GM04503 (cell line): ENCODE results near the gene APOB.
A peak's percentile ranks its signal among the peaks of the same experiment; 100 is the strongest.

Experiments used
- DNase-seq: peaks from one replicate; pipeline ENCODE4 v3.0.0-alpha.2; 2012; ENCODE audit warnings: low read depth

The APOB gene

DNA sequence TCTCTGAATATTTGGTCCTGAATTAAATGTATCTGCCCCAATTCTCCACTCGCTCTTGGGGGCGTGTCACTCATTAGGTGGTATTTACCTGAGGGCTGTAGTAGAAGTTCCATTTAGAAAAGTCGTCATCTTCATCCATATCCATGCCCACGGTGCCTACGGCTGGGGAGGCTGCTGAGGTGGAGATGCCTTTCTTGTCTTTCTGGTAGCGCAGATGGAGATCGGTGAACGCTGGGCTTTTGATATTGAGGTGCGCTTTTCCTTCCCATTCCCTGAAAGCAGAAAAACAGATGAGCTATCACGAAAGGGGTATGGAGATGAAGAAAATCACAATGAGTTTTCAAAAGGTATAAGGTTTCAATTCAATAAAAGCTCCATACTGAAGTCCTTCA is 39.7 kb downstream of the APOB start:
- no peak for DNase-seq

DNA sequence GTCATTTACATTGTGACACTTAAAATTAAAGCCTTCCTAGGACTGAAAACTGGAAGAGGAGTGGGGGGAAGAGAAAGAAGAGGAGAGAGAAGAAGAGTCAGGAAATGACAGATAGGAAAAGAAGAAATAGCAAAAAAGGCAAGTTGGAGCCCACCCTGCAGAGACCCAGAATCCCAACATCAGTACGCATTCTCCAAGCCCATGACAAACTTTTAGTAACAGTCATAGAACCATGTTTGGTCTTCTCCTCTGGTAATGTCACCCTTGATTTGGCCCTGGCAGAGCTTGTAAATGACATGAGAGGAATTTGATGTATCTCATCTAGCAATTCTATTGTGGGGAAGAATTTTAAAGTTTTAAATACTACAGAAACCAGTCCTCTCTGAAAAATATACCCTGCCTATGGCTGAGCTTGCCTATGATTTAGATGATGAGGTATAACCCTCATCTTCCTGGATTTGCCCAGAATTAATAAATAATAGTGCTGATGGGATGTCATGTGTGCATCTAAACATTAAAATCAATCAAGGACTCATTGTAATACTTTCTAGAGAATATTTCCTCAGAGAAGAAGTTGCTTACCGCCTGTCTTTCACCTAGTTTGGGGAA is 40.2 kb downstream of the APOB start:
- no peak for DNase-seq

DNA sequence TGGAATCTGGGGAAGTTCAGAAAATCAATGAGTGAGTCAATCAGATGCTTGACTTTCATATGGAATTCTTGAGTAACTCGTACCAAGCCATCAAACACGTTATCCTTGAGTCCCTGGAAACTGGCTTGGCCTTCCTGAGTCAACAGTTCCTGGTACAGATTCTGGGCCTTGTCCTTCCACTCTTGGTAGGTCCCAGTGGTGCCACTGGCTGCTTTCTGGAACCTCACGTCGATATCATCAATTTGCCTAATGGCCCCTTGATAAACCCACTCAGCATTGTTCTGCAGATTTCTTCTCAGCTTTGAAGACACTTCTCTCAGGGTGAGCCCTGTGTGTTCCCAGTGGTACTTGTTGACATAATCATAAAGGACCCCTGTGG is 41.1 kb downstream of the APOB start:
- DNase-seq = no peak

DNA sequence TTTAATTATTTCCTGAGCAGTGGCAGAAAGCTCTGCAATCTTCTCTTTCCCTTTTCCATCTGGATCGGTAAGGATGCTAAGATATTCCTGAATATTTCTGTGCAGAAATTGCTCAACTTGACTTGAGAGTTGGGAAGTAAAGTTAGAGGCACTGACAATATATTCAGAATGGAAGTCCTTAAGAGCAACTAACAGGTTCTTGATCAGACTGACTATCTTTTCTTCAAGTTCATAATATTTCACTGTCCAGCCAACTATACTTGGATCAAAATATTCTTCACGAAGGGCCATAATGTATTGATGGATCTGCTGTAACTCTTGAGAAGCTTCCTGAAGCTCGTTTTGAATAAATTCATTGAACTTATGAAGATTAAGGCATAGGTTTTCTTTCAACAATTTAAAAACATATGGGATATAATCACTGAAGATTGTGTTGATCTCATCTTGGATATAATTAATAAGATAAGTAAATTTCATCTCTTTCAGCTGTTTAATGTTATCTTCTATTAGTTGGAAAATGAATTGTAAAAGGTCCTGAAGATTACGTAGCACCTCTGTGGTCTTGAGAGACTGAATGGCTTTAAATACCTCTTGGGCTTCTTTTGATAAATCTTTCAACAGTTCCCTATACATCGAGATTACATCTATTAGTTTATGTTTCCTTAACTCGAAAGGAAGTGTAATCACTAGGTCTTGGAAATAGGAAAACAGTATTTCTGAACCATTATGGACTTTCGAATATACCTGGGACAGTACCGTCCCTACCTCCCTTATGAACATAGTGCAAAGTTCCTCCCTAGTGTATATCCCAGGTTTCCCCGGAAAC is 41.7 kb downstream of the APOB start:
- DNase-seq = no peak

DNA sequence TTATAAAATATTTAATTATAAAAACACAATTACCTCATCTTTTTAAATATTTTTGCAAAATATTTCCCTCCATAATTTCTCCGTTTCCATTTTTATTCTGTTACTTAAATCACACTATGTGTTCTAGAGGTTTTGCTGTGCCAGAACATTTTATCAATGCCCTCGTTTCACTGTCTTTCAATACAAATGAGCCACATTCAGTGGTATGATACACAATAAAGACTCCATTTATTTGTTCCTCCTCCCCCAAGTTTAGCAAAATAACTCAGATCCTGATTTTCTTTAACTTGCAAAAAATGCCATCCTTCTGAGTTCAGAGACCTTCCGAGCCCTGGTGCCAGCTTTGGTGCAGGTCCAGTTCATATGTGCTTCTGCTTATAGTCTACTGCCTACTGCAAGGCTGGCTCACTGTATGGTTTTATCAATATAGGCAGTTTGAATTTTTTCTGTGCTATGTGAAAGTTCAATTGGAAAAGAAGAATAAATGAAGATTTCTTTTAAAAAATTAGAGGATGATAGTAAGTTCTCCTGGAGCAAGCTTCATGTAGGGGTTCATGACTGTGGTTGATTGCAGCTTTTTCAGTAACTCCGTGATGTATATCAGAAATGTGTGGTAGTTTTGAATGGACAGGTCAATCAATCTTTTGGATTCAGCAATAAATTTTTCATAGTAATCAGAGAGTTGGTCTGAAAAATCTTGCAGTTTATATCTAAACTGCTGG is 42.5 kb downstream of the APOB start:
- no peak for DNase-seq

DNA sequence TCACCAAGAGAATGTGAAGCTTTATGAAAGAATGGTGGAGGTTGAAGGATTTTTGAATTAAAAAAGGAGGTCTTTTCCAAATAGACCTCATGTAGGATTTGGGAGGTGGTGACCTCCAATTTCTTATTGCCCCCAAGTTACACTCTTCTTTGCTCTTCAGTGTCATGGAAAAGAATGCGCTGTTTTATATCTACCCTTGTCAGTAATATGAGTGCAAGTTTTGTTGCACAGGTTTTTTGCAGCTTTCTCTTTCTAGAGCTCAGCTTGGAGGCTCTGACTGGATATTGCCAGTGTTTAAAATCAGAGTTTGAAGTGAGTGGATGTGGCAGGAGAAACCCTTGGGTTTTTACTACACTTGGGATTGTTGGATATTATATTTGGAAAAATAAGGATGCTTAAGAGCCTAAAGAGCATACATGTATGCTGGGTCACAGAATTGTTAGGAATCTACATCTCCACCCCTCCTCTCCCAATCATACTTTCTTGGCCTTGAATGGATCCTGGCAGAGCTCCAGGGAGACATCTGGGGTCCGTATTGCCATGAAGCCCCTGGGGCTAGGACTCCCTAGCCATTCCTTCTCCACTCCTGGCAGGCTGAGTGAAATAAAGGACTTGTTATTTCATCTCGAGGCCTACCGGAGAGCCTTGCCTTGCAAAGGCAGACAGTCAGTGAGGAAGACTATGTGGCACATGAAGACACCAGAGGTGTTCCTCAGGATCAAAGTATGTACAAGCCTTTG is 43.8 kb downstream of the APOB start:
- no peak for DNase-seq

DNA sequence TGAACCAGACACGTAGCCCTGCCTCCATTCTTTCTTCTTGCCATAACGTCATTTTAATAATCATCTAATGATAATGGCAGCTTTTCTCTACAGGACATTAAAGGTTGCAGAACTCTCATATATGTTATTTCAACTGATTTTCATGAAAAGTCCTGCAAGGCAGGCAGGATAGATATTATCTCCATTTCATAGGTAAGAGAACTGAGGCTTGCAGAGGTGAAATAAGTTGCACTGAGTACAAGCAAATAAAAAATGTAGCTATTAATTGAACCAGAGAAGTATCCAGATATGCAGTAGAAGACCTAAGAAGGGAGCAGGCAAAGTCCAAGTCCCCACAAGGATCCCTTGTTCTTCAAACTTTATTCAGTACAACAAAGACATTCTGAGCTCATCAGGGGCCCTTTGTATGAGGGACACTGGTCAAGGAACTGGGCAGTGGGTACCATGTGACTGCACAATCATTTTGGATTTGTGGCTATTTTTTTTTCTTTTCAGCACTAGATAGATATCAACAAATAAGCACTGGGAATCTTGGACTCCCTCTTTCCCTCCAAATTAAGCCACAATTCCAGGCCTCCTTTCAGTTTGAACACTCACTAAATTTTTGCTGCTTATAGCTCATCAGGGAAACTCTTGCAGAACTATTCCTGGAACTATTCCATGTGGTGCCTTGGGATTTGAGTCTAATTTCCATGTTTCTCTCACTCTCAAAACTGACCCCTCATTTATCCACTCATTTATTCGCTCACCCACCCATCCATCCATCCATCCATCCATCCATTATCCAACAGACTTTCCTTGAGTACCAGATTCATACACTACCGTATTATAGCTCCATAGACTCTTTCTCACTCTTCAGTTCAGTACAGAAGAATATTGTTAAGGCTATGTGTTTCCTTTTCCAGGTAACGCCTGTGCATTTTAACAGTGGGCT is 44.6 kb downstream of the APOB start:
- DNase-seq = no peak

DNA sequence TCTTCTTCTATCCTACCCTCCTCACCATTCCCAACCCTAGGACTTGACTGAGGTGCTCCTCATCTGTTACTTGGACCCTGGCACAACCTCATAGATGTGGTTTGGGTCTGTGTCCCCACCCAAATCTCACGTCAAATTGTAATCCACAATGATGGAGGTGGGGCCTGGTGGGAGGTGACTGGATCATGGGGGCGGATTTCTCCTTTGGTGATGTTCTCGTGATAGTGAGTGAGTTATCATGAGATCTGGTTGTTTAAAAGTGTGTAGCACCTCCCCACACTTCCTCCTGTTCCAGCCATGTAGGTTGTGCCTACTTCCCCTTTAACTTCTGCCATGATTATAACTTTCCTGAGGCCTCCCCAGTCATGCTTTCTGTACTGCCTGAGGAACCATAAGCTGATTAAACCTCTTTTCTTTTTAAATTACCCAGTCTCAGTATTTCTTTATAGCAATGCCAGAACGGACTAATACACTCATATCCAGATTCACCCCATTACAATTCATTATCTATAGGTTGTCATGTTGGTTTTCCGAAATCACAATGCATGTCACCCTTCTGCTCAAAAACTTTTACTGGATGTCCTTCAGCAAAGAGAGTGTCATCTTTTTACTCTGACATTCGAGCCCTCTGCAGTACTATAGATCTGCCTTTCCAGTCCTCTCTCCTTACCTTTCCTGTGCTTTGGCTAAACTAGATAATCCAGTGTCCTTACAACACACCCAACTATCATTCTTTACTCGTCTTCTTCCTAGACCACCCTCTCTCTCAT is 45.7 kb downstream of the APOB start:
- no peak for DNase-seq

DNA sequence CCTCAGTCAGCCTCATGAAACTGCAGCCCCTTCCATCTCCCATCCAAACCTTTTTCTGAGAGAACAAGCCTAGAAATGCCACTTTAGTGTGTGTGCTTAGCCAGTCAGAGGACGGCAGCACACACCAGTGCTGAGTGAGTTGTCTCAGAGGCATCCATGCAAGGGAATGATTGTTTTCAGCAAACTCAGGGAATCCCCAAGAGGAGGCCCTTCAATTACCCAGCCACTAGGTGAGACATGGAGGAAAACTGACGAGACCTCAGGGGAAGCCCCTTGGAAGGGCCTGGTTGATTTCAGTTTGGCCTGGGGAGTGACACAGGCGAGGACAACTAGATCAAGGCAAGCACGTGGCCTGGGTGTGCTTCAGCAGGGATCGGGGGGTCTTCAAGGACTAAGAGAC is 49.7 kb downstream of the APOB start:
- DNase-seq = no peak

DNA sequence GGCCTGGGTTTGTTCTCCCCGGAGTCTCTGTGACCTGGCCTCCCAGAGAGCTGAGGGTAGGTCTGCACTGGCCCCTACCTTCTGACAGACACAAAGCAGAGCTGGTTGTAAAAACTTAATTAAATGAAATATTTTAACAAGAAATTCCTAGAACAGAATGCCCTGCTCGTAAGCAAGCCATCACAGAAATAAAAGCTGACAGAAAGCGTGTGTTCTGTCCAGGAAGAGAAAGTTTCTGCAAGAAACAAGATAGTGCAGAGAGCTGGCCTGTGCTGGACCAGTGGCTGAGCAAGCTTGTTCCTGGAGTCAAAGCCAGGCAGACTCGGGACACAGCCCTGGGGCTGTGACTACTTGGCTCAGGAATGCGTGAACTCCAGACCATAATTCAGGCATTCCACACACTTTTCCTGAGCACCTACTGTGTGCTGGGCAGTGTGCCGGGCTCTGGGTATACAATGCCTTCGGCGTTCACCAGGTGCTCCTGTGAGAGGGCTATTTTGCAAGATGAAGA is 51.6 kb downstream of the APOB start:
- DNase-seq = peak; percentile 5

DNA sequence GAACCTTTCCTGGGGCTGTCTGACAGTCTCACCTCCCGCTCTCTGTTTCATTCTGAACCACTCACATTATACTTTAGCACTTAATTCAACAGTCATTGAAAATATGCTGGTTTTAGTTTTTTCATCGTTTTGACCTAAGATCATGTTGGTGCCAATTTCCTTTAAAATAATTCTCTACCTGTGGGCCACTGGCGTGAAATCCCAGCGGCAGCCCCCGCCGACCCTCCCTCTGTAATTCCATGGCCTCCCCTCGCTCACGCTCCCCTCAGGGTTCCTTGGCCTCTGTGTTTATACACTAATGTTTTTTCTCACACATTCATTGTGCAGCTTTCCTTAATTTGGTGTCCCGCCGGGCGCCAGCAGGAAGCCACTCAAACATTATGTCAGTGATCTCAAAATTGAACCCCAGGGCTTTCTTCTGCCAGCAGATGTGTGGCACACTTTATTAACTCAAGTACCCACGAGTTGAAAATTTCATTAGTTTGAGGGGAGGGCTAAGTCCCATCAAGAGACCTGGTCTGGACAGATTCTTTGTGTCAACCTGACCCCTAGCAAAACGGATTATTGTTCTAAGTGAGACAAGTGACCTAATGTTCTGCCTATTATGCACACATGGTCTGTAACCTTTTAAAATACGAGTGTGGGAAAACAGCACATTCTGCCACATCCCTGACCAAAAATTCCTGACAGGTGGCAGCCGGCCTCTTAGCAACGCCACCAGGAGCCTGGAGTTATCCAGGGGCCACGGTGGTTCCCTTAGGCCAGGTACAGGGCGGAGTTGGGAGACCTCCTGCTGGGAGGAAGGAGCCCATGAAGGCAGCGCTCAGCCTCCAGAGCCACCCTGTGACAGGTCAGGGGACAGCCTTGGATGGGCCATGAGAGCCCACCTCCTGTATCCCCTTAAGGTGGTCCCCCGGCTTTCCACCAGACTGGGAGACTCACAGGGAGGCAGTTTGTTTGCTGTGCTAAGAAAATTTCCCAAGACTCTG is 53.1 kb downstream of the APOB start:
- DNase-seq = no peak

DNA sequence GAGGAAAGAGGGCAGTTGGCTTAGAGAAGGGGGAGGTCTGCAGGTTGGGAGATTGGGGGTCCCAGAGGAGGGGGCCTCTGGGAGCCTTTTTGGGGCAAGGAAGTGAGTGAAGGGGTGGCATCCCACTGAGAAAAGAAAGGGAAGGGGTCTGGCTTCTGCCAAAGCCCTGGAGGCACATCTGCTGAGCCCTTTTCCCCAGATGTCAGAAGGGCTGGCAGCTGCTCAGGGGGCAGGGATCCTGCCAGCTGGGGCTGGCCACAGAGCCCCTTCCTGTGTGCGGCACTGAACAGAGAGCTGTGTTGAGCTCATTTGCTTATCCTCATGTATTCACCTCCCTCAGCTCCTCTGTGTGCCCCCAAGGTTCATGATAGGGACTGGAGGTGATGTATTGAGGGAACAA is 54.5 kb downstream of the APOB start:
- no peak for DNase-seq

DNA sequence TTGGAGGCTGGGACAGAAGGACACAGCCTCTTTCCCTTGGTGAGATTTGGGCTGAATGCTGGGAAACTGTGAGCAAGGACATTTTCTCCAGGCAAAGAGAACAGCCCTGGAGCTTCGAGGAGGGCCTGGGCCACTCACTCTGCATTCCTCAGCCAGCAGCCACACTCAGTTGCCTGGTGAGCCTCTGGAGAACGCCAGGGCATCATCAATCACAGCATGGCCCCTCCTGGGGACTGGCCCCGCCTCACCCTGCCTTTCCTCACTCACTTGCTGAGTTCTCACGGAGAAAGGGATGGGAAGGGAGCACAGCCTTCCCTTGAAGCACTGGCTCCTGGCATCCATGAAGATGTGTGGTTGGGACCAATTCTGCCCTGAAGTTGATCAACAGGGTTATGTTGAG is 55.0 kb downstream of the APOB start:
- no peak for DNase-seq

DNA sequence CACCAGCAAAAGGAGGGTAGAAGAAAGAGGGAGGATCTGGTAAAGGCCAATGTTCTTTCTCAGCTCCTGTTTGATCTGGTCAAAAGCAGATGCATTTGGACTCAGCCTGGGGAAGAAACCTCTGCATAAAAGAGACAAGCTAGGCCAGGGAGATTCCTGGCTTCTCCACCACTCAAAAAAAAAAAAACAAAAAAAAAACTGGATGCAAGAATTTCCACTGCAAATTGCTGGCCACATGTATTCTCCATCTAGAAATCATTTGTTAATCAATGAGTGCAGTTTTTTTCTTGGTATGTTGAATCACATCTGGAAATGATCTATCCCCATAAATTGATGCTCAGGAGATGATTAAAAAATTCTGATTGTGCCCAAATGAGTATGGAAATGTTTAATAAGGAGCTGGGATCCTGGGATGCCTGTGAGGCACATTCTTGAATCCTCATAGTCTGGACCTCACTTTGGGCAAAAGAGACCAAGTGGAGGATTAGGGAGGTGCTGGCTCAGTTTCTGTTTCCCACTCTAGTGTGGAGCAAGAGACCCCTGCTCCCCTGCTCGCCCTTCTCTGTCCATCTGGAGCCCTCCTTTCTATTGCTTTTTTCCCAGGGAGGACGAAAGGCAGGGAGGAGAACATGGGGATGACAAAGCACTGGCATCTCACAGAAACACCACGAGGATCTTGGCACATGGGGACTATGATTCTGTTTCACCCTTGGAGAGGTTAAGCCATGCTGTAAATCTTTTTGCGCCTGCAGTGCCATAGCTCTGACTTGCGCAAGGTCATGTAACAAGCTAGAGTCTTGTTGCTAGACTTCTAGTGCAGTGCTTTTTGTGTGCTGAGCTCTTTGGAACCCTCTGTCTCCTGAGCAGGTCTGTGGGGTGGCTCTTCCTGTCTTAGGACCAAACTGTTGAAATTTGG is 57.6 kb downstream of the APOB start:
- DNase-seq = no peak

DNA sequence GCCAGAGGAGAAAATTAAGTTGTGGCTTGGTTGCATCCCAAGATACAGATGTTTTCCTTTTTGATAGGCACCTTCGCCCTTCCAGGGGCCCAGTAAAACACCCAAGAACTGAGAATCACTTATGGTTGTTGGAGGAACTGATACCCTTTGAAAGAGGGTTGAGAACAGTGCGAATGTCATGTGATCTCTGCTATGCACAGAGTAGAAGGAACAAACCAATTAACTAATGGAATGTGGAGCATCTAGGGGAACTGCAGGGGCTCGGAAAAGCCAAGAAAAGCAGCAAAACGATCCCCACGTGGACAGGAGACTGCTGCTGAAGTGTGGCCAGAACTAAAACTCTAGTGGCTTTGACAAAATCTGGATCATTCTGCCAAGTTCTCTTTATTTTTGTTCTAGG is 58.8 kb downstream of the APOB start:
- DNase-seq = no peak

DNA sequence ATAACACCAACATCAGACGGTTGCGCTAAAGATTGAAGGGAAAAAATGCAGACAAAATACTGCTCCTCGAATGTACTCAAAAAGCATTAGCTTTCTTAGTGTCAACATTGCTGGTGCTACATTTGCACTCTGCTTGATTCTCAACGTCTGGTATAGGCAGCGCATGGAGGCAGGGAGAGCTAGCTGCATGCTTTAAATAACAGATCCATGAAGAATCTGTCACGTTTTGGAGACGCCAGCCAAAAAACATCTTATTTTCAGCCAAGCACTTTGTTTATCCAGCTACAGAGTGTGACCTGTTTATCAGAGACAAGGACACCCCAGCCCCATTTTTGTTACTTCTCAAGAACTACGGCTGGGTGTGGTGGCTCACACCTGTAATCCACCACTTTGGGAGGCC is 59.5 kb downstream of the APOB start:
- no peak for DNase-seq

DNA sequence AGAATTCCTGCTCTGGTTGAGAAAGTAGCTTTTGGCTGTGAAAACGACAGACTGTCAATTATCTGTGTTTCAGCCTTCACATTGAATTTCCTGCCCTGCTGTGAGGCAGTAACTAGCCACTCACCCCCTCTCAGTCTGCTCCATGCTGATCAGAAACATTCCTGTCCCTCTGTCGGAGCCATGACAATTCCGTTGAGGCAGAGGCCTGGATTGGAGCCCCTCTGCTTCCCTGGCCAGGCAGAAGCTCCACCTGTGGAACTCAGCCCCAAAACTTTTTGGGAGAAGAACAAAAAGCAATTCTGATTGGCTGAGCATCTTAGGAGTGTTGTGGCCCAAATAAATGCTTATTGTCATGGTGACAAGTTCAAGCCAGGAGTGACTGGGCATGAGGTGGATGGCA is 60.0 kb downstream of the APOB start:
- no peak for DNase-seq

DNA sequence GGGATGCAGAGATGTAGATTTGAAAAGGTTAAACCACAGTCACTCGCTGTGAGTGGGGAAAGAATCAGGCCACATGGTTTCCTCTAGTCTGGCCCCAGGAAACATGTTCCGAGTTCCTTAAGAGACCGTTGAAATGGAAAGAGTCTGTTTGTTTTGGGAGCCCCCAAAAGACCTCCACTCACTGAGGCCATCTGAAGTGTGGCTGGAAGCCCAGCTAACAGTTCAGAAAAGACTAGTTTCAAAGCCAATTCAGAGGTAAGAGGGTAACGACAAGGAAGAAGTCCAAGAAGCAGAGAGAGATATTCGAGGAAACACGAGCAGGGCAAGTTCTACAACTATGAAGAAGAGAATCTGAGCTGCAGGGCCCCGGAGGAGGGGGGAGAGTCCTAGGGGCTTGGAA is 61.0 kb downstream of the APOB start:
- DNase-seq = no peak
